ENCODE results near the gene OR10H4. TPM values are rescaled to one million over a fixed set of nuclear protein-coding genes. Genes with fewer than 3 reads are reported as not detected.

Gene OR10H4
- total and polyA plus RNA-seq, 2 of the 13 experiments (the other 11 are each of a cell fraction or from before 2014, with no cell fraction given): not detected

- TF ChIP-seq ASH2L (IDR thresholded peaks at IDR 0.05; ENCODE audit: insufficient read length, low read depth, low read length) (no peak), CREB1 (IDR thresholded peaks at IDR 0.05) (no peak), CREB1 (CRISPR knock-in tag; IDR thresholded peaks at IDR 0.05) (no peak), NCOA5 (CRISPR knock-in tag; IDR thresholded peaks at IDR 0.05) (no peak), MTF1 (CRISPR knock-in tag; IDR thresholded peaks at IDR 0.05) (no peak), TOPORS (CRISPR knock-in tag; IDR thresholded peaks at IDR 0.05) (no peak), NR1H2 (CRISPR knock-in tag; IDR thresholded peaks at IDR 0.05; ENCODE audit: borderline replicate concordance, low read depth) (no peak), NFE2 (CRISPR knock-in tag; IDR thresholded peaks at IDR 0.05) (no peak), THYN1 (CRISPR knock-in tag; IDR thresholded peaks at IDR 0.05; ENCODE audit: borderline replicate concordance, low read depth) (no peak), ZNF644 (CRISPR knock-in tag; IDR thresholded peaks at IDR 0.05; ENCODE audit: low read depth) (no peak; the same call in 1 of the 2 replicates), SNAI1 (CRISPR knock-in tag; IDR thresholded peaks at IDR 0.05; ENCODE audit: borderline replicate concordance) (no peak), KDM1A (CRISPR knock-in tag; IDR thresholded peaks at IDR 0.05) (no peak), ZNF562 (CRISPR knock-in tag; IDR thresholded peaks at IDR 0.05; ENCODE audit: borderline replicate concordance) (no peak), GABPA (IDR thresholded peaks at IDR 0.05; ENCODE audit: low read depth, low read length) (no peak), GABPA (CRISPR knock-in tag; IDR thresholded peaks at IDR 0.05; ENCODE audit: low read depth) (no peak), KDM4B (CRISPR knock-in tag; IDR thresholded peaks at IDR 0.05) (no peak), SIX1 (CRISPR knock-in tag; IDR thresholded peaks at IDR 0.05; ENCODE audit: borderline replicate concordance) (no peak), GATAD1 (CRISPR knock-in tag; IDR thresholded peaks at IDR 0.05) (no peak), CENPT (CRISPR knock-in tag; IDR thresholded peaks at IDR 0.05; ENCODE audit: low read depth) (no peak), ZFAT (CRISPR knock-in tag; conservative IDR thresholded peaks at IDR 0.05) (no peak), MZF1 (CRISPR knock-in tag; IDR thresholded peaks at IDR 0.05; ENCODE audit: borderline replicate concordance) (no peak), ZSCAN12 (CRISPR knock-in tag; IDR thresholded peaks at IDR 0.05) (no peak), HDAC1 (CRISPR knock-in tag; IDR thresholded peaks at IDR 0.05) (peak; percentile 40)
- TF ChIP-seq, protein P1, sequence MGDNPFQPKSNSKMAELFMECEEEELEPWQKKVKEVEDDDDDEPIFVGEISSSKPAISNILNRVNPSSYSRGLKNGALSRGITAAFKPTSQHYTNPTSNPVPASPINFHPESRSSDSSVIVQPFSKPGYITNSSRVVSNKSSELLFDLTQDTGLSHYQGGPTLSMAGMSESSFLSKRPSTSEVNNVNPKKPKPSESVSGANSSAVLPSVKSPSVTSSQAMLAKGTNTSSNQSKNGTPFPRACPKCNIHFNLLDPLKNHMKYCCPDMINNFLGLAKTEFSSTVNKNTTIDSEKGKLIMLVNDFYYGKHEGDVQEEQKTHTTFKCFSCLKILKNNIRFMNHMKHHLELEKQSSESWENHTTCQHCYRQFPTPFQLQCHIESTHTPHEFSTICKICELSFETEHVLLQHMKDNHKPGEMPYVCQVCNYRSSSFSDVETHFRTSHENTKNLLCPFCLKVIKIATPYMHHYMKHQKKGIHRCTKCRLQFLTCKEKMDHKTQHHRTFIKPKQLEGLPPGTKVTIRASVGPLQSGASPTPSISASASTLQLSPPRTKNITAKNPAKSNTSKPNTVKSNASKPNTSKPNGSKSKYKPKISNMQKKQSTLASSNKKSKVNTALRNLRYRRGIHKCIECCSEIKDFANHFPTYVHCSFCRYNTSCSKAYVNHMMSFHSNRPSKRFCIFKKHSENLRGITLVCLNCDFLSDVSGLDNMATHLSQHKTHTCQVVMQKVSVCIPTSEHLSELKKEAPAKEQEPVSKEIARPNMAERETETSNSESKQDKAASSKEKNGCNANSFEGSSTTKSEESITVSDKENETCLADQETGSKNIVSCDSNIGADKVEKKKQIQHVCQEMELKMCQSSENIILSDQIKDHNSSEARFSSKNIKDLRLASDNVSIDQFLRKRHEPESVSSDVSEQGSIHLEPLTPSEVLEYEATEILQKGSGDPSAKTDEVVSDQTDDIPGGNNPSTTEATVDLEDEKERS (CRISPR knock-in tag; IDR thresholded peaks at IDR 0.05): no peak
- TF ChIP-seq, protein P2, sequence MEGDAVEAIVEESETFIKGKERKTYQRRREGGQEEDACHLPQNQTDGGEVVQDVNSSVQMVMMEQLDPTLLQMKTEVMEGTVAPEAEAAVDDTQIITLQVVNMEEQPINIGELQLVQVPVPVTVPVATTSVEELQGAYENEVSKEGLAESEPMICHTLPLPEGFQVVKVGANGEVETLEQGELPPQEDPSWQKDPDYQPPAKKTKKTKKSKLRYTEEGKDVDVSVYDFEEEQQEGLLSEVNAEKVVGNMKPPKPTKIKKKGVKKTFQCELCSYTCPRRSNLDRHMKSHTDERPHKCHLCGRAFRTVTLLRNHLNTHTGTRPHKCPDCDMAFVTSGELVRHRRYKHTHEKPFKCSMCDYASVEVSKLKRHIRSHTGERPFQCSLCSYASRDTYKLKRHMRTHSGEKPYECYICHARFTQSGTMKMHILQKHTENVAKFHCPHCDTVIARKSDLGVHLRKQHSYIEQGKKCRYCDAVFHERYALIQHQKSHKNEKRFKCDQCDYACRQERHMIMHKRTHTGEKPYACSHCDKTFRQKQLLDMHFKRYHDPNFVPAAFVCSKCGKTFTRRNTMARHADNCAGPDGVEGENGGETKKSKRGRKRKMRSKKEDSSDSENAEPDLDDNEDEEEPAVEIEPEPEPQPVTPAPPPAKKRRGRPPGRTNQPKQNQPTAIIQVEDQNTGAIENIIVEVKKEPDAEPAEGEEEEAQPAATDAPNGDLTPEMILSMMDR (CRISPR knock-in tag; IDR thresholded peaks at IDR 0.05): no peak
- TF ChIP-seq, protein P3, sequence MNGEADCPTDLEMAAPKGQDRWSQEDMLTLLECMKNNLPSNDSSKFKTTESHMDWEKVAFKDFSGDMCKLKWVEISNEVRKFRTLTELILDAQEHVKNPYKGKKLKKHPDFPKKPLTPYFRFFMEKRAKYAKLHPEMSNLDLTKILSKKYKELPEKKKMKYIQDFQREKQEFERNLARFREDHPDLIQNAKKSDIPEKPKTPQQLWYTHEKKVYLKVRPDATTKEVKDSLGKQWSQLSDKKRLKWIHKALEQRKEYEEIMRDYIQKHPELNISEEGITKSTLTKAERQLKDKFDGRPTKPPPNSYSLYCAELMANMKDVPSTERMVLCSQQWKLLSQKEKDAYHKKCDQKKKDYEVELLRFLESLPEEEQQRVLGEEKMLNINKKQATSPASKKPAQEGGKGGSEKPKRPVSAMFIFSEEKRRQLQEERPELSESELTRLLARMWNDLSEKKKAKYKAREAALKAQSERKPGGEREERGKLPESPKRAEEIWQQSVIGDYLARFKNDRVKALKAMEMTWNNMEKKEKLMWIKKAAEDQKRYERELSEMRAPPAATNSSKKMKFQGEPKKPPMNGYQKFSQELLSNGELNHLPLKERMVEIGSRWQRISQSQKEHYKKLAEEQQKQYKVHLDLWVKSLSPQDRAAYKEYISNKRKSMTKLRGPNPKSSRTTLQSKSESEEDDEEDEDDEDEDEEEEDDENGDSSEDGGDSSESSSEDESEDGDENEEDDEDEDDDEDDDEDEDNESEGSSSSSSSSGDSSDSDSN (CRISPR knock-in tag; IDR thresholded peaks at IDR 0.05): peak; percentile 75
These were observed 14.3 kb upstream of the OR10H4 start, which contains the start of gene CYP4F11 (continued) for GRCh38 chr19:15934332-15935078.

Data from HepG2 (cell line).